ENCODE results near the gene TSPO. TPM values are rescaled to one million over a fixed set of nuclear protein-coding genes. Genes with fewer than 3 reads are reported as not detected.

TSPO gene
- total and polyA plus RNA-seq, 2 of the 13 experiments (the other 11 are each of a cell fraction or from before 2014, with no cell fraction given): 0.46 to 1.4 TPM

DNA sequence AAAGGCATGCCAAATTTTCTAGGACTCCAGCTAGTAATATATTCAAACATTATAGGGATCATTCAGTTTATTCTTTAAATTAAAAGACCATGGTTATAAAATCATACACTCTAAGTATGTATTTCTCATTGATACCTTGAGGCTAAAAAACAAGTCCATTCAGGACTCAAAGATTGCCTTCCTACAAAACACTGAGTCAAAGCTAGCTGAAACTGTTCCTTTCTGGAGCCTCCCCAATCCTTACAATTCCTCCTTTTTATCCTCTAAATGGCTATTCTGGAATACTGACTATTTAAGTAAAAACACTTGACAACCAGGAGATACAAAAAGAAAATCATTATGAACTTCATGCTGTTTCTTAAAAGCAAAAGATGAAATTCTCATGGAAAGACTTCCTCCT lies 40.5 kb downstream of the TSPO start:
- intact Hi-C loops (cut with micrococcal nuclease; ENCODE audit: unreplicated experiment) (no loop called here), in situ Hi-C loops (cut with HindIII; ENCODE audit: extremely low pct_ligation_motif_present, low pct_unique_long_range_greater_than_20kb) (no loop called here)
- H3K9me3 ChIP-seq (ENCODE audit: low read length): peaks cover 10% of the 10 kb centered on the region
- H3K79me2 ChIP-seq (ENCODE audit: insufficient read depth, low read length): no peaks in the 10 kb centered on the region
- no peak for FAIRE-seq
- no peaks in the 10 kb centered on the region for H4K20me1 ChIP-seq (ENCODE audit: insufficient read depth, low read length)
- ChIA-PET POLR2A (no interaction called here), CTCF (ENCODE audit: low intra/inter-chr PET ratio, low total read pairs) (no interaction called here)
- DNase-seq (ENCODE audit: low spot score): no peak
- no peak for ATAC-seq
- no peak overlapping the region for H3K4me3 ChIP-seq (replicated peaks in 1 of 3; ENCODE audit: insufficient read depth in 1 of 3, low read depth in 2 of 3, low read length in 3 of 3)
- H3K36me3 ChIP-seq (replicated peaks in 1 of 2; ENCODE audit: control insufficient read depth in 1 of 2, insufficient read depth in 2 of 2, low read length in 2 of 2): no peaks in the 10 kb centered on the region
- peaks cover 0 to 14% of the 10 kb centered on the region in 2 experiments; a peak in 2 of 5 replicates for H3K27me3 ChIP-seq (ENCODE audit: control insufficient read depth in 1 of 2, insufficient read depth in 2 of 2, low read length in 2 of 2)
- H3K4me1 ChIP-seq (ENCODE audit: insufficient read depth, low read length): peaks cover 24% of the 10 kb centered on the region
- no TSS peak for BruUV-seq (replicated peaks)
- no peak overlapping the region for H3K9ac ChIP-seq (ENCODE audit: insufficient read depth, low read depth, low read length)
- no peak overlapping the region for H3K4me2 ChIP-seq (ENCODE audit: low read depth, low read length)
- H3K27ac ChIP-seq (ENCODE audit: extremely low read length, insufficient read depth, low read length): no peak overlapping the region
- H2AFZ ChIP-seq (ENCODE audit: low read length): no peak overlapping the region
- TF ChIP-seq TSC22D2 (CRISPR knock-in tag; IDR thresholded peaks at IDR 0.05; ENCODE audit: borderline replicate concordance) (no peak), ATAD3A (CRISPR knock-in tag; IDR thresholded peaks at IDR 0.05) (no peak), ZSCAN21 (CRISPR knock-in tag; IDR thresholded peaks at IDR 0.05; ENCODE audit: borderline replicate concordance) (no peak), SOX5 (CRISPR knock-in tag; IDR thresholded peaks at IDR 0.05; ENCODE audit: borderline replicate concordance) (no peak), HMG20B (CRISPR knock-in tag; conservative IDR thresholded peaks at IDR 0.05) (no peak), NKX3-1 (CRISPR knock-in tag; IDR thresholded peaks at IDR 0.05) (no peak), ARNT (IDR thresholded peaks at IDR 0.05) (no peak), ZNF615 (CRISPR knock-in tag; IDR thresholded peaks at IDR 0.05; ENCODE audit: borderline replicate concordance) (no peak), RORA (CRISPR knock-in tag; IDR thresholded peaks at IDR 0.05) (no peak), ZSCAN9 (CRISPR knock-in tag; IDR thresholded peaks at IDR 0.05; ENCODE audit: borderline replicate concordance) (no peak), ZSCAN22 (CRISPR knock-in tag; IDR thresholded peaks at IDR 0.05) (no peak), ZNF382 (CRISPR knock-in tag; IDR thresholded peaks at IDR 0.05; ENCODE audit: borderline replicate concordance) (no peak), RARG (CRISPR knock-in tag; IDR thresholded peaks at IDR 0.05; ENCODE audit: low read depth) (no peak)
- TF ChIP-seq, protein P1, sequence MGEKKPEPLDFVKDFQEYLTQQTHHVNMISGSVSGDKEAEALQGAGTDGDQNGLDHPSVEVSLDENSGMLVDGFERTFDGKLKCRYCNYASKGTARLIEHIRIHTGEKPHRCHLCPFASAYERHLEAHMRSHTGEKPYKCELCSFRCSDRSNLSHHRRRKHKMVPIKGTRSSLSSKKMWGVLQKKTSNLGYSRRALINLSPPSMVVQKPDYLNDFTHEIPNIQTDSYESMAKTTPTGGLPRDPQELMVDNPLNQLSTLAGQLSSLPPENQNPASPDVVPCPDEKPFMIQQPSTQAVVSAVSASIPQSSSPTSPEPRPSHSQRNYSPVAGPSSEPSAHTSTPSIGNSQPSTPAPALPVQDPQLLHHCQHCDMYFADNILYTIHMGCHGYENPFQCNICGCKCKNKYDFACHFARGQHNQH (CRISPR knock-in tag; IDR thresholded peaks at IDR 0.05): no peak
- TF ChIP-seq, protein P2, sequence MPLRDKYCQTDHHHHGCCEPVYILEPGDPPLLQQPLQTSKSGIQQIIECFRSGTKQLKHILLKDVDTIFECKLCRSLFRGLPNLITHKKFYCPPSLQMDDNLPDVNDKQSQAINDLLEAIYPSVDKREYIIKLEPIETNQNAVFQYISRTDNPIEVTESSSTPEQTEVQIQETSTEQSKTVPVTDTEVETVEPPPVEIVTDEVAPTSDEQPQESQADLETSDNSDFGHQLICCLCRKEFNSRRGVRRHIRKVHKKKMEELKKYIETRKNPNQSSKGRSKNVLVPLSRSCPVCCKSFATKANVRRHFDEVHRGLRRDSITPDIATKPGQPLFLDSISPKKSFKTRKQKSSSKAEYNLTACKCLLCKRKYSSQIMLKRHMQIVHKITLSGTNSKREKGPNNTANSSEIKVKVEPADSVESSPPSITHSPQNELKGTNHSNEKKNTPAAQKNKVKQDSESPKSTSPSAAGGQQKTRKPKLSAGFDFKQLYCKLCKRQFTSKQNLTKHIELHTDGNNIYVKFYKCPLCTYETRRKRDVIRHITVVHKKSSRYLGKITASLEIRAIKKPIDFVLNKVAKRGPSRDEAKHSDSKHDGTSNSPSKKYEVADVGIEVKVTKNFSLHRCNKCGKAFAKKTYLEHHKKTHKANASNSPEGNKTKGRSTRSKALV (CRISPR knock-in tag; IDR thresholded peaks at IDR 0.05): no peak
- TF ChIP-seq, protein P3, sequence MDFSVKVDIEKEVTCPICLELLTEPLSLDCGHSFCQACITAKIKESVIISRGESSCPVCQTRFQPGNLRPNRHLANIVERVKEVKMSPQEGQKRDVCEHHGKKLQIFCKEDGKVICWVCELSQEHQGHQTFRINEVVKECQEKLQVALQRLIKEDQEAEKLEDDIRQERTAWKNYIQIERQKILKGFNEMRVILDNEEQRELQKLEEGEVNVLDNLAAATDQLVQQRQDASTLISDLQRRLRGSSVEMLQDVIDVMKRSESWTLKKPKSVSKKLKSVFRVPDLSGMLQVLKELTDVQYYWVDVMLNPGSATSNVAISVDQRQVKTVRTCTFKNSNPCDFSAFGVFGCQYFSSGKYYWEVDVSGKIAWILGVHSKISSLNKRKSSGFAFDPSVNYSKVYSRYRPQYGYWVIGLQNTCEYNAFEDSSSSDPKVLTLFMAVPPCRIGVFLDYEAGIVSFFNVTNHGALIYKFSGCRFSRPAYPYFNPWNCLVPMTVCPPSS (IDR thresholded peaks at IDR 0.05): no peak
- TF ChIP-seq, protein P4, sequence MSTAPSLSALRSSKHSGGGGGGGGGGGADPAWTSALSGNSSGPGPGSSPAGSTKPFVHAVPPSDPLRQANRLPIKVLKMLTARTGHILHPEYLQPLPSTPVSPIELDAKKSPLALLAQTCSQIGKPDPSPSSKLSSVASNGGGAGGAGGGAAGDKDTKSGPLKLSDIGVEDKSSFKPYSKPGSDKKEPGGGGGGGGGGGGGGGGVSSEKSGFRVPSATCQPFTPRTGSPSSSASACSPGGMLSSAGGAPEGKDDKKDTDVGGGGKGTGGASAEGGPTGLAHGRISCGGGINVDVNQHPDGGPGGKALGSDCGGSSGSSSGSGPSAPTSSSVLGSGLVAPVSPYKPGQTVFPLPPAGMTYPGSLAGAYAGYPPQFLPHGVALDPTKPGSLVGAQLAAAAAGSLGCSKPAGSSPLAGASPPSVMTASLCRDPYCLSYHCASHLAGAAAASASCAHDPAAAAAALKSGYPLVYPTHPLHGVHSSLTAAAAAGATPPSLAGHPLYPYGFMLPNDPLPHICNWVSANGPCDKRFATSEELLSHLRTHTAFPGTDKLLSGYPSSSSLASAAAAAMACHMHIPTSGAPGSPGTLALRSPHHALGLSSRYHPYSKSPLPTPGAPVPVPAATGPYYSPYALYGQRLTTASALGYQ (CRISPR knock-in tag; IDR thresholded peaks at IDR 0.05): no peak
- TF ChIP-seq, protein P5, sequence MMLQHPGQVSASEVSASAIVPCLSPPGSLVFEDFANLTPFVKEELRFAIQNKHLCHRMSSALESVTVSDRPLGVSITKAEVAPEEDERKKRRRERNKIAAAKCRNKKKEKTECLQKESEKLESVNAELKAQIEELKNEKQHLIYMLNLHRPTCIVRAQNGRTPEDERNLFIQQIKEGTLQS (CRISPR knock-in tag; IDR thresholded peaks at IDR 0.05): no peak
- TF ChIP-seq, protein P6, sequence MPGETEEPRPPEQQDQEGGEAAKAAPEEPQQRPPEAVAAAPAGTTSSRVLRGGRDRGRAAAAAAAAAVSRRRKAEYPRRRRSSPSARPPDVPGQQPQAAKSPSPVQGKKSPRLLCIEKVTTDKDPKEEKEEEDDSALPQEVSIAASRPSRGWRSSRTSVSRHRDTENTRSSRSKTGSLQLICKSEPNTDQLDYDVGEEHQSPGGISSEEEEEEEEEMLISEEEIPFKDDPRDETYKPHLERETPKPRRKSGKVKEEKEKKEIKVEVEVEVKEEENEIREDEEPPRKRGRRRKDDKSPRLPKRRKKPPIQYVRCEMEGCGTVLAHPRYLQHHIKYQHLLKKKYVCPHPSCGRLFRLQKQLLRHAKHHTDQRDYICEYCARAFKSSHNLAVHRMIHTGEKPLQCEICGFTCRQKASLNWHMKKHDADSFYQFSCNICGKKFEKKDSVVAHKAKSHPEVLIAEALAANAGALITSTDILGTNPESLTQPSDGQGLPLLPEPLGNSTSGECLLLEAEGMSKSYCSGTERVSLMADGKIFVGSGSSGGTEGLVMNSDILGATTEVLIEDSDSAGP (CRISPR knock-in tag; IDR thresholded peaks at IDR 0.05; ENCODE audit: borderline replicate concordance): no peak

Data from HepG2 (cell line).